Caco-2 (cell line): ENCODE measurements around the gene SERGEF. TPM values are rescaled to one million over a fixed set of nuclear protein-coding genes. Genes with fewer than 3 reads are reported as not detected.

Experiments used
- BruUV-seq: library from RNA; stranded (reverse); fragments of 400-500 nt; replicated peaks from 2 replicates; lab custom pipeline; 2021; lab: Mats Ljungman, UMichigan
- CTCF ChIA-PET: fragments of 300-600 bp; sonication (Branson Sonifier 250); formaldehyde crosslinking; loops from one replicate; lab custom pipeline; 2022; ENCODE audit warnings: antibody characterized with exemption; lab: Charles Lee
- POLR2A ChIA-PET: fragments of 300-600 bp; sonication (Branson Sonifier 250); formaldehyde crosslinking; loops from one replicate; lab custom pipeline; 2022; ENCODE audit warnings: antibody characterized with exemption; lab: Charles Lee
- DNase-seq, 2 experiments: peaks; one replicate each; pipeline versions ENCODE4 v3.0.0 to v3.0.0-alpha.2; 2020 to 2022
- H3K27me3 ChIP-seq: replicated peaks from 2 replicates; pipeline ENCODE4 v1.6.0; 2011; ENCODE audit warnings: low read length; ENCODE audit not compliant: control insufficient read depth, insufficient read depth
- H3K36me3 ChIP-seq: 2 replicates; pipeline ENCODE4 v1.5.1; 2011; ENCODE audit warnings: low read length; ENCODE audit not compliant: control insufficient read depth, insufficient read depth
- H3K4me1 ChIP-seq: fragments of 250-450 bp; sonication (Bioruptor Pico); 2 replicates; pipeline ENCODE4 v1.5.1; 2020; ENCODE audit warnings: mild to moderate bottlenecking
- H3K4me3 ChIP-seq: 2 replicates; pipeline ENCODE4 v1.5.1; 2011; ENCODE audit warnings: low read depth, mild to moderate bottlenecking, control low read depth, low read length
- H3K9me3 ChIP-seq: fragments of 250-450 bp; sonication (Bioruptor Pico); 2 replicates; pipeline ENCODE4 v1.5.1; 2020; ENCODE audit warnings: mild to moderate bottlenecking, moderate library complexity
- H3K27ac Mint-ChIP-seq: one replicate; pipeline ENCODE4 v1.8.0; 2022; ENCODE audit warnings: mixed read lengths; ENCODE audit not compliant: unreplicated experiment
- H3K27me3 Mint-ChIP-seq: one replicate; pipeline ENCODE4 v1.8.0; 2022; ENCODE audit warnings: mixed read lengths; ENCODE audit not compliant: insufficient read depth, unreplicated experiment
- H3K36me3 Mint-ChIP-seq: one replicate; pipeline ENCODE4 v1.8.0; 2022; ENCODE audit warnings: mild to moderate bottlenecking, mixed read lengths; ENCODE audit not compliant: insufficient read depth, unreplicated experiment
- H3K4me1 Mint-ChIP-seq: one replicate; pipeline ENCODE4 v1.8.0; 2022; ENCODE audit warnings: low read depth, mixed read lengths; ENCODE audit not compliant: unreplicated experiment
- H3K4me3 Mint-ChIP-seq: one replicate; pipeline ENCODE4 v1.8.0; 2022; ENCODE audit warnings: mild to moderate bottlenecking, moderate library complexity, mixed read lengths; ENCODE audit not compliant: unreplicated experiment
- H3K9me3 Mint-ChIP-seq: one replicate; pipeline ENCODE4 v1.8.0; 2022; ENCODE audit warnings: mixed read lengths; ENCODE audit not compliant: unreplicated experiment
- CTCF ChIP-seq, 2 experiments: fragments of 200-600 bp in 1 of 2; IDR thresholded peaks; 1 replicate in 1 of 2; 2 replicates in 1 of 2; pipeline versions ENCODE4 v1.5.1 to v1.8.0; 2011 to 2022; ENCODE audit warnings: antibody characterized with exemption in 1 of 2, control low read depth in 1 of 2, inconsistent platforms in 1 of 2, low read depth in 1 of 2, low read length in 1 of 2, mild to moderate bottlenecking in 1 of 2, moderate library complexity in 1 of 2; ENCODE audit not compliant: insufficient read depth in 1 of 2, severe bottlenecking in 1 of 2, unreplicated experiment in 1 of 2
- intact Hi-C: fragments of 100-400 bp; cut with micrococcal nuclease; formaldehyde crosslinking; loops from one replicate; pipeline ENCODE4 v1.10.0; 2022; ENCODE audit not compliant: unreplicated experiment
- total RNA-seq: library from RNA; stranded (reverse); gene quantifications from 2 replicates; pipeline ENCODE4 v1.2.3, GENCODE V29; 2022

The SERGEF gene
- total RNA-seq, 1 experiment from 2014 or later, result 17.5 TPM

DNA sequence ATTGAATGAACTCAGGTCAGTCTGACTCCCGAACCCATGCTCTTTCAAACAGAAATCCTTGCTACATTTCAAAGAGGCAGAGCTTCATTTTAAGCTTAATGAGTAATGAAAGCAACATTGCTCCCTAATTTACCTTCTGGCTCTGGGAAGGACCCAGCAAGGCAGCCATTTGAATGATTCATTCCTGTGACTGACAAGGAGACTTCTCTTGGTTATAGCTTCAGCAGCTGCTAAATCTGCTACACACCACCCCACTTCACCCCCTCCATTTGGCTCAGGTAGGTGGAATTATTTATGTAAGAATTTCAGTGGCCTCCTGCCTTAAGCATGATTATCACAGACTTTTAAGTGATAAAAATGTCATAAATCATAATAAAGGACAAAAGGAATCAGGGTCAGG lies 160.6 kb downstream of the SERGEF start:
- no peaks in the 10 kb centered on the region for H3K36me3 Mint-ChIP-seq
- H3K4me1 Mint-ChIP-seq, result no peaks in the 10 kb centered on the region
- no peak for DNase-seq
- H3K27me3 ChIP-seq, result no peaks in the 10 kb centered on the region
- TF ChIP-seq CTCF (IDR thresholded peaks at IDR 0.05; ENCODE audit: insufficient read depth in 1 of 2, low read depth in 1 of 2, low read length in 1 of 2, severe bottlenecking in 1 of 2, unreplicated experiment in 1 of 2), result no peak
- H3K4me3 ChIP-seq, result no peak overlapping the region
- CTCF ChIA-PET, result interaction anchor here (0.6 to 1.0 kb wide), 2 partner anchors 11 to 82 kb away, joined by 3 to 4 read pairs; no protein-coding TSS in a partner anchor
- intact Hi-C loops, result no loop called here
- H3K27ac Mint-ChIP-seq, result no peak overlapping the region
- H3K4me1 ChIP-seq, result no peaks in the 10 kb centered on the region
- no peak overlapping the region for H3K4me3 Mint-ChIP-seq
- no peaks in the 10 kb centered on the region for H3K36me3 ChIP-seq
- H3K9me3 ChIP-seq, result no peaks in the 10 kb centered on the region
- POLR2A ChIA-PET, result no interaction called here
- BruUV-seq, result no TSS peak
- H3K9me3 Mint-ChIP-seq, result no peaks in the 10 kb centered on the region
- H3K27me3 Mint-ChIP-seq, result no peaks in the 10 kb centered on the region

GRCh38 chr11:17851697-17852096 lies 161.2 kb downstream of the SERGEF start:
- CTCF ChIA-PET, result interaction anchor here (0.6 to 1.0 kb wide), 2 partner anchors 10 to 81 kb away, joined by 3 to 4 read pairs; no protein-coding TSS in a partner anchor

GRCh38 chr11:17850336-17850735 lies 162.5 kb downstream of the SERGEF start:
- no peaks in the 10 kb centered on the region for H3K36me3 Mint-ChIP-seq
- H3K27ac Mint-ChIP-seq, result no peak overlapping the region
- ChIA-PET POLR2A (no interaction called here), CTCF (interaction anchor here (1.0 kb wide), 1 partner anchor 14 kb away, joined by 3 read pairs; no protein-coding TSS in a partner anchor)
- no peaks in the 10 kb centered on the region for H3K9me3 ChIP-seq
- H3K4me1 ChIP-seq, result no peaks in the 10 kb centered on the region
- H3K4me1 Mint-ChIP-seq, result no peaks in the 10 kb centered on the region
- H3K9me3 Mint-ChIP-seq, result no peaks in the 10 kb centered on the region
- no peak overlapping the region for H3K4me3 ChIP-seq
- no peaks in the 10 kb centered on the region for H3K36me3 ChIP-seq
- H3K27me3 ChIP-seq, result no peaks in the 10 kb centered on the region
- no peak for TF ChIP-seq CTCF (IDR thresholded peaks at IDR 0.05; ENCODE audit: insufficient read depth in 1 of 2, low read depth in 1 of 2, low read length in 1 of 2, severe bottlenecking in 1 of 2, unreplicated experiment in 1 of 2)
- H3K4me3 Mint-ChIP-seq, result no peak overlapping the region
- no peak for DNase-seq
- H3K27me3 Mint-ChIP-seq, result no peaks in the 10 kb centered on the region
- intact Hi-C loops, result no loop called here
- BruUV-seq, result no TSS peak

More at GRCh38 chr11:17851697-17852096, 161.2 kb downstream of the SERGEF start:
- intact Hi-C loops, result no loop called here
- Histone ChIP-seq H3K9me3 (no peaks in the 10 kb centered on the region), H3K4me3 (no peak overlapping the region), H3K27me3 (no peaks in the 10 kb centered on the region), H3K36me3 (no peaks in the 10 kb centered on the region), H3K4me1 (no peaks in the 10 kb centered on the region)
- no peak for TF ChIP-seq CTCF (IDR thresholded peaks at IDR 0.05; ENCODE audit: insufficient read depth in 1 of 2, low read depth in 1 of 2, low read length in 1 of 2, severe bottlenecking in 1 of 2, unreplicated experiment in 1 of 2)
- no peaks in the 10 kb centered on the region for H3K27me3 Mint-ChIP-seq
- H3K36me3 Mint-ChIP-seq, result no peaks in the 10 kb centered on the region
- DNase-seq, result no peak
- no peak overlapping the region for H3K4me3 Mint-ChIP-seq
- BruUV-seq, result no TSS peak
- H3K4me1 Mint-ChIP-seq, result no peaks in the 10 kb centered on the region
- H3K27ac Mint-ChIP-seq, result no peak overlapping the region
- POLR2A ChIA-PET, result no interaction called here
- H3K9me3 Mint-ChIP-seq, result no peaks in the 10 kb centered on the region
